Measurements from ENCODE around the gene FCN3.

DNA sequence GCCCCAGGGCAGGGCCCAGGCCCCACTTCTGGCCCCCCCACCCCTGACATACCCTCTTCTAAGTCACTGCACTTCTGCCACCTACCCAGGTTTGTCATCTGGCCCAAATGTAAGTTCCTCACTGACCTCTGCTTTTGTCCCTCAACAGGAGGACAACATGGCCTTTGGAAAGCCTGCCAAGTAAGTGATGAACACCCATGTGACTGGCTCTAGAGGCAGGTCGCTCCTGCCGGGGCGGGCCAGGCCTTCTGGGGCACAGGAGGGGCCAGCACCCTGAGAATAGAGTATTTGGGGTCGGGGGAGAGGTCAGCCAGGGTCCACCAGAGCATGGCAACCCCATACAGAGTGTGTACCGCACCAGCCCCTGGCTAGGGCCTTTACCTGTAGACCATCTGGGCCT is 42.7 kb downstream of the FCN3 start:
- no peak for TF ChIP-seq FOS (IDR thresholded peaks at IDR 0.05; ENCODE audit: borderline replicate concordance, insufficient read depth, low read length)
- TF ChIP-seq, protein P1, sequence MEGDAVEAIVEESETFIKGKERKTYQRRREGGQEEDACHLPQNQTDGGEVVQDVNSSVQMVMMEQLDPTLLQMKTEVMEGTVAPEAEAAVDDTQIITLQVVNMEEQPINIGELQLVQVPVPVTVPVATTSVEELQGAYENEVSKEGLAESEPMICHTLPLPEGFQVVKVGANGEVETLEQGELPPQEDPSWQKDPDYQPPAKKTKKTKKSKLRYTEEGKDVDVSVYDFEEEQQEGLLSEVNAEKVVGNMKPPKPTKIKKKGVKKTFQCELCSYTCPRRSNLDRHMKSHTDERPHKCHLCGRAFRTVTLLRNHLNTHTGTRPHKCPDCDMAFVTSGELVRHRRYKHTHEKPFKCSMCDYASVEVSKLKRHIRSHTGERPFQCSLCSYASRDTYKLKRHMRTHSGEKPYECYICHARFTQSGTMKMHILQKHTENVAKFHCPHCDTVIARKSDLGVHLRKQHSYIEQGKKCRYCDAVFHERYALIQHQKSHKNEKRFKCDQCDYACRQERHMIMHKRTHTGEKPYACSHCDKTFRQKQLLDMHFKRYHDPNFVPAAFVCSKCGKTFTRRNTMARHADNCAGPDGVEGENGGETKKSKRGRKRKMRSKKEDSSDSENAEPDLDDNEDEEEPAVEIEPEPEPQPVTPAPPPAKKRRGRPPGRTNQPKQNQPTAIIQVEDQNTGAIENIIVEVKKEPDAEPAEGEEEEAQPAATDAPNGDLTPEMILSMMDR (IDR thresholded peaks at IDR 0.05; ENCODE audit: extremely low read depth in 1 of 2, insufficient read depth in 1 of 2, low read depth in 1 of 2, low read length in 2 of 2), result no peak
